ENCODE results near the gene PTPN3. TPM values are rescaled to one million over a fixed set of nuclear protein-coding genes. Genes with fewer than 3 reads are reported as not detected.
"Not testable (repeated sequence)": the region's sequence is repeated elsewhere in the genome, so short reads cannot be mapped to it uniquely, and the experiment has no call there.

Gene PTPN3
- total RNA-seq, result 10 to 100 TPM; 31.6 to 64.0 (median 38.7) TPM

- TF ChIP-seq POLR2AphosphoS5 (IDR thresholded peaks at IDR 0.05) (no peak), CTCF (IDR thresholded peaks at IDR 0.05) (no peak), POLR2A (IDR thresholded peaks at IDR 0.05) (no peak), EP300 (IDR thresholded peaks at IDR 0.05) (no peak)
- H3K27me3 ChIP-seq, result peaks cover 8% of the 10 kb centered on the region
- H3K27ac ChIP-seq, result peak within 1 kb of the TSS; percentile 65
- 36% methylated on average over 21 of the region's 78 CpGs for WGBS
- H3K9me3 ChIP-seq, result no peaks in the 10 kb centered on the region
- H3K4me1 ChIP-seq, result peaks cover 35% of the 10 kb centered on the region
- no peak for DNase-seq (ENCODE audit: low spot score in 2 of 2)
- H3K4me3 ChIP-seq, result peak within 1 kb of the TSS; percentile 56
- no peaks in the 10 kb centered on the region for H3K36me3 ChIP-seq
These were observed at the start of gene PTPN3 for GRCh38 chr9:109498195-109499092. Gene PTPN3 (minus strand): TSS chr9:109498307. CDS start chr9:109463434, 34,873 bp downstream.

GRCh38 chr9:109544954-109545353 is 46.8 kb upstream of the PTPN3 start:
- H3K27me3 ChIP-seq; H3K27ac ChIP-seq; H3K4me3 ChIP-seq; DNase-seq (ENCODE audit: low spot score in 2 of 2); H3K4me1 ChIP-seq; H3K36me3 ChIP-seq: not testable (repeated sequence)
- H3K9me3 ChIP-seq, result peaks cover 11% of the 10 kb centered on the region
- WGBS, result 95% methylated on average over 1 of the region's 1 CpG

GRCh38 chr9:109542922-109543321 is 44.8 kb upstream of the PTPN3 start:
- no peak for TF ChIP-seq POLR2A (IDR thresholded peaks at IDR 0.05)
- TF ChIP-seq POLR2AphosphoS5 (IDR thresholded peaks at IDR 0.05), result no peak
- TF ChIP-seq CTCF (IDR thresholded peaks at IDR 0.05), result no peak
- no peak for TF ChIP-seq EP300 (IDR thresholded peaks at IDR 0.05)
- WGBS, result 71% methylated on average over 4 of the region's 4 CpGs
- H3K9me3 ChIP-seq, result peaks cover 11% of the 10 kb centered on the region

GRCh38 chr9:109538346-109538745 is 40.2 kb upstream of the PTPN3 start:
- no peaks in the 10 kb centered on the region for H3K9me3 ChIP-seq
- H3K27ac ChIP-seq, result peak overlapping the region; percentile 83
- H3K4me1 ChIP-seq, result peaks cover 13% of the 10 kb centered on the region
- DNase-seq (ENCODE audit: low spot score in 2 of 2), result no peak
- peak overlapping the region; percentile 30 for H3K4me3 ChIP-seq
- 48% methylated on average over 5 of the region's 5 CpGs for WGBS
- H3K27me3 ChIP-seq, result peaks cover 5% of the 10 kb centered on the region
- H3K36me3 ChIP-seq, result no peaks in the 10 kb centered on the region
- TF ChIP-seq CTCF (IDR thresholded peaks at IDR 0.05) (no peak), POLR2A (IDR thresholded peaks at IDR 0.05) (no peak), EP300 (IDR thresholded peaks at IDR 0.05) (no peak), POLR2AphosphoS5 (IDR thresholded peaks at IDR 0.05) (no peak)

More at GRCh38 chr9:109542922-109543321, 44.8 kb upstream of the PTPN3 start:
- Histone ChIP-seq H3K27me3 (peaks cover 3% of the 10 kb centered on the region), H3K27ac (no peak overlapping the region), H3K36me3 (no peaks in the 10 kb centered on the region), H3K4me3 (no peak overlapping the region), H3K4me1 (peaks cover 5% of the 10 kb centered on the region)
- no peak for DNase-seq (ENCODE audit: low spot score in 2 of 2)

GRCh38 chr9:109537288-109537687 is 39.2 kb upstream of the PTPN3 start:
- Histone ChIP-seq H3K27me3 (peaks cover 3% of the 10 kb centered on the region), H3K4me3 (peak overlapping the region; percentile 30), H3K9me3 (no peaks in the 10 kb centered on the region), H3K36me3 (no peaks in the 10 kb centered on the region), H3K4me1 (peaks cover 13% of the 10 kb centered on the region), H3K27ac (peak overlapping the region; percentile 83)
- 38% methylated on average over 6 of the region's 6 CpGs for WGBS
- DNase-seq (ENCODE audit: low spot score in 2 of 2), result no peak
- no peak for TF ChIP-seq POLR2A (IDR thresholded peaks at IDR 0.05)

GRCh38 chr9:109536859-109537258 is 38.8 kb upstream of the PTPN3 start:
- Histone ChIP-seq H3K4me3 (peak overlapping the region; percentile 30), H3K27me3 (peaks cover 3% of the 10 kb centered on the region), H3K9me3 (no peaks in the 10 kb centered on the region), H3K27ac (peak overlapping the region; percentile 83), H3K36me3 (no peaks in the 10 kb centered on the region), H3K4me1 (peaks cover 13% of the 10 kb centered on the region)
- DNase-seq (ENCODE audit: low spot score in 2 of 2), result no peak
- TF ChIP-seq POLR2AphosphoS5 (IDR thresholded peaks at IDR 0.05) (no peak), POLR2A (IDR thresholded peaks at IDR 0.05) (no peak), EP300 (IDR thresholded peaks at IDR 0.05) (no peak), CTCF (IDR thresholded peaks at IDR 0.05) (no peak)
- 16% methylated on average over 3 of the region's 3 CpGs for WGBS
